H9 (cell line): ENCODE data around the gene RAP1B. TPM values are rescaled to one million over a fixed set of nuclear protein-coding genes. Genes with fewer than 3 reads are reported as not detected.

Experiments
- DNase-seq: peaks from one replicate; pipeline ENCODE4 v3.0.0-alpha.2; 2017
- H2AFZ ChIP-seq: one replicate; pipeline ENCODE4 v1.6.1; 2013; ENCODE audit warnings: mild to moderate bottlenecking, low read length, control low read depth, moderate library complexity
- H2AK5ac ChIP-seq: 2 replicates; pipeline ENCODE4 v1.6.1; 2013; ENCODE audit warnings: low read length, control low read depth, mixed read lengths; ENCODE audit not compliant: insufficient read length
- H2BK120ac ChIP-seq: one replicate; pipeline ENCODE4 v1.6.1; 2013; ENCODE audit warnings: low read depth, mild to moderate bottlenecking, low read length, control low read depth, inconsistent platforms; ENCODE audit not compliant: poor library complexity, severe bottlenecking
- H2BK12ac ChIP-seq: 2 replicates; pipeline ENCODE4 v1.6.1; 2013; ENCODE audit warnings: low read length, control low read depth, mixed read lengths, low read depth; ENCODE audit not compliant: insufficient read length
- H2BK15ac ChIP-seq: 2 replicates; pipeline ENCODE4 v1.6.1; 2013; ENCODE audit warnings: low read depth, low read length, control low read depth
- H2BK20ac ChIP-seq: one replicate; pipeline ENCODE4 v1.6.1; 2013; ENCODE audit warnings: low read depth, mild to moderate bottlenecking, low read length, control low read depth, inconsistent platforms; ENCODE audit not compliant: poor library complexity, severe bottlenecking
- H2BK5ac ChIP-seq: 2 replicates; pipeline ENCODE4 v1.6.1; 2013; ENCODE audit warnings: low read length, control low read depth, mixed read lengths; ENCODE audit not compliant: insufficient read length
- H3K14ac ChIP-seq: 2 replicates; pipeline ENCODE4 v1.6.1; 2013; ENCODE audit warnings: low read length, control low read depth; ENCODE audit not compliant: insufficient read depth
- H3K18ac ChIP-seq: 2 replicates; pipeline ENCODE4 v1.6.1; 2013; ENCODE audit warnings: low read depth, mild to moderate bottlenecking, mixed read lengths, low read length, control low read depth; ENCODE audit not compliant: insufficient read length
- H3K23ac ChIP-seq: 2 replicates; pipeline ENCODE4 v1.6.1; 2013; ENCODE audit warnings: low read length, control low read depth, mixed read lengths, low read depth; ENCODE audit not compliant: insufficient read length
- H3K23me2 ChIP-seq: 2 replicates; pipeline ENCODE4 v1.6.1; 2013; ENCODE audit warnings: low read depth, mild to moderate bottlenecking, mixed read lengths, low read length, control low read depth; ENCODE audit not compliant: insufficient read length, poor library complexity, severe bottlenecking
- H3K27ac ChIP-seq: 2 replicates; pipeline ENCODE4 v1.5.1; 2013; ENCODE audit warnings: low read length, control low read depth, mixed read lengths, low read depth; ENCODE audit not compliant: insufficient read length
- H3K27me3 ChIP-seq: 2 replicates; pipeline ENCODE4 v1.6.1; 2013; ENCODE audit warnings: low read length, control low read depth, inconsistent platforms; ENCODE audit not compliant: insufficient read depth
- H3K4ac ChIP-seq: 2 replicates; pipeline ENCODE4 v1.6.1; 2013; ENCODE audit warnings: low read depth, mild to moderate bottlenecking, control low read depth, inconsistent platforms, low read length, moderate library complexity
- H3K4me1 ChIP-seq: 2 replicates; pipeline ENCODE4 v1.6.1; 2013; ENCODE audit warnings: low read length, control low read depth, inconsistent platforms; ENCODE audit not compliant: insufficient read depth
- H3K4me2 ChIP-seq: 2 replicates; pipeline ENCODE4 v1.6.1; 2013; ENCODE audit warnings: low read length, control low read depth, mixed read lengths; ENCODE audit not compliant: insufficient read length, insufficient read depth
- H3K56ac ChIP-seq: 2 replicates; pipeline ENCODE4 v1.6.1; 2013; ENCODE audit warnings: low read depth, mild to moderate bottlenecking, mixed read lengths, low read length, control low read depth; ENCODE audit not compliant: insufficient read length
- H3K79me1 ChIP-seq: 2 replicates; pipeline ENCODE4 v1.6.1; 2013; ENCODE audit warnings: low read depth, mild to moderate bottlenecking, moderate library complexity, low read length, control low read depth, inconsistent platforms; ENCODE audit not compliant: insufficient read depth, poor library complexity, severe bottlenecking
- H3K79me2 ChIP-seq: 2 replicates; pipeline ENCODE4 v1.6.1; 2013; ENCODE audit warnings: low read length, control low read depth, inconsistent platforms; ENCODE audit not compliant: insufficient read depth
- H3K9ac ChIP-seq: 2 replicates; pipeline ENCODE4 v1.6.1; 2013; ENCODE audit warnings: low read length, control low read depth, mixed read lengths; ENCODE audit not compliant: insufficient read length; ENCODE audit errors: extremely low read depth
- H3K9me3 ChIP-seq: one replicate; pipeline ENCODE4 v1.6.1; 2013; ENCODE audit warnings: low read depth, low read length, inconsistent platforms; ENCODE audit not compliant: control insufficient read depth
- H3T11ph ChIP-seq: one replicate; pipeline ENCODE4 v1.6.1; 2013; ENCODE audit warnings: mild to moderate bottlenecking, low read length, control low read depth, inconsistent platforms
- H4K20me1 ChIP-seq: one replicate; pipeline ENCODE4 v1.6.1; 2013; ENCODE audit not compliant: control insufficient read depth, insufficient read length, insufficient read depth
- H4K5ac ChIP-seq: 2 replicates; pipeline ENCODE4 v1.6.1; 2013; ENCODE audit warnings: low read depth, mild to moderate bottlenecking, mixed read lengths, low read length, control low read depth; ENCODE audit not compliant: insufficient read length
- H4K8ac ChIP-seq: replicated peaks from 2 replicates; pipeline ENCODE4 v1.6.1; 2013; ENCODE audit warnings: low read length, control low read depth, mixed read lengths, low read depth; ENCODE audit not compliant: insufficient read length
- H4K91ac ChIP-seq: 2 replicates; pipeline ENCODE4 v1.6.1; 2013; ENCODE audit warnings: low read depth, mild to moderate bottlenecking, moderate library complexity, mixed read lengths, low read length, control low read depth; ENCODE audit not compliant: insufficient read length
- H3K27ac Mint-ChIP-seq, 3 experiments: 2 replicates in 2 of 3; 3 replicates in 1 of 3; pipeline ENCODE4 v1.8.0; 2020 to 2021; ENCODE audit warnings: mixed read lengths in 3 of 3, mild to moderate bottlenecking in 1 of 3, moderate library complexity in 1 of 3
- H3K27me3 Mint-ChIP-seq: 2 replicates; pipeline ENCODE4 v1.8.0; 2021; ENCODE audit warnings: low read depth, mild to moderate bottlenecking, moderate library complexity, mixed read lengths
- H3K36me3 Mint-ChIP-seq, 3 experiments: 2 replicates in 2 of 3; 3 replicates in 1 of 3; pipeline ENCODE4 v1.8.0; 2020 to 2021; ENCODE audit warnings: low read depth in 3 of 3, mixed read lengths in 3 of 3; ENCODE audit not compliant: insufficient read depth in 1 of 3
- H3K4me1 Mint-ChIP-seq, 2 experiments: 2 replicates each; pipeline ENCODE4 v1.8.0; 2020; ENCODE audit warnings: mixed read lengths in 2 of 2
- H3K4me3 Mint-ChIP-seq, 2 experiments: 2 replicates in 1 of 2; 3 replicates in 1 of 2; pipeline ENCODE4 v1.8.0; 2020 to 2021; ENCODE audit warnings: mild to moderate bottlenecking in 2 of 2, mixed read lengths in 2 of 2, moderate library complexity in 1 of 2
- H3K9me3 Mint-ChIP-seq, 2 experiments: 2 replicates in 1 of 2; 3 replicates in 1 of 2; pipeline ENCODE4 v1.8.0; 2020; ENCODE audit warnings: mild to moderate bottlenecking in 2 of 2, mixed read lengths in 2 of 2, moderate library complexity in 1 of 2
- total RNA-seq: library from RNA; stranded (reverse); gene quantifications from 2 replicates; pipeline ENCODE4 v1.2.1, GENCODE V29; 2021
- TF ChIP-seq, protein P1 (sequence below): fragments of 200-600 bp; sonication (generic); conservative IDR thresholded peaks from 3 replicates; pipeline ENCODE4 v1.8.0; 2021; ENCODE audit warnings: antibody characterized with exemption, mild to moderate bottlenecking

RAP1B gene
- total RNA-seq, 1 experiment from 2014 or later = 97.7 TPM

DNA sequence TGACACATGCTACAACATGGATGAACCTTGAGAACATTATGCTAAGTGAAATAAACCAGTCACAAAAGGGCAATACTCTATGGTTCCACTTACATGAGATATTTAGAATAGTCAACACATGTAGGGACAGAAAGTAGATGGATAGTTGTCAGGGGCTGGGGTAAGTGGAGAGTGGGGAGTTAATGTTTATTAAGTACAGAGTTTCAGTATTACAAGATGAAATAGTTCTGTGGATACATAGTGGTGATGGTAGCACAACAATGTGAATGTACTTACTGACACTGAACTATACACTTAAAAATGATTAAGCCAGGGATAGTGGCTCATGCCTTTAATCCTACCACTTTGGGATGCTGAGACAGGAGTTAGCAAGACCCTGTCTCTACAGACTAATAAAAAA lies 84.8 kb downstream of the RAP1B start:
- no peaks in the 10 kb centered on the region for H4K20me1 ChIP-seq
- no peak overlapping the region for H3K4ac ChIP-seq
- H2AK5ac ChIP-seq = no peak overlapping the region
- H3K23ac ChIP-seq = no peak overlapping the region
- H2BK20ac ChIP-seq = no peak overlapping the region
- peaks cover 49 to 75% (median 72%) of the 10 kb centered on the region in 3 experiments for H3K36me3 Mint-ChIP-seq
- no peaks in the 10 kb centered on the region for H3K23me2 ChIP-seq
- no peak overlapping the region for H2BK12ac ChIP-seq
- no peak overlapping the region for H2BK120ac ChIP-seq
- H3K9ac ChIP-seq = no peak overlapping the region
- no peak overlapping the region for H3K27ac ChIP-seq
- H3K4me1 Mint-ChIP-seq = no peaks in the 10 kb centered on the region
- H3K18ac ChIP-seq = no peak overlapping the region
- H3K27ac Mint-ChIP-seq = no peak overlapping the region
- DNase-seq = no peak
- no peak overlapping the region for H3K4me3 Mint-ChIP-seq
- TF ChIP-seq, protein P1, sequence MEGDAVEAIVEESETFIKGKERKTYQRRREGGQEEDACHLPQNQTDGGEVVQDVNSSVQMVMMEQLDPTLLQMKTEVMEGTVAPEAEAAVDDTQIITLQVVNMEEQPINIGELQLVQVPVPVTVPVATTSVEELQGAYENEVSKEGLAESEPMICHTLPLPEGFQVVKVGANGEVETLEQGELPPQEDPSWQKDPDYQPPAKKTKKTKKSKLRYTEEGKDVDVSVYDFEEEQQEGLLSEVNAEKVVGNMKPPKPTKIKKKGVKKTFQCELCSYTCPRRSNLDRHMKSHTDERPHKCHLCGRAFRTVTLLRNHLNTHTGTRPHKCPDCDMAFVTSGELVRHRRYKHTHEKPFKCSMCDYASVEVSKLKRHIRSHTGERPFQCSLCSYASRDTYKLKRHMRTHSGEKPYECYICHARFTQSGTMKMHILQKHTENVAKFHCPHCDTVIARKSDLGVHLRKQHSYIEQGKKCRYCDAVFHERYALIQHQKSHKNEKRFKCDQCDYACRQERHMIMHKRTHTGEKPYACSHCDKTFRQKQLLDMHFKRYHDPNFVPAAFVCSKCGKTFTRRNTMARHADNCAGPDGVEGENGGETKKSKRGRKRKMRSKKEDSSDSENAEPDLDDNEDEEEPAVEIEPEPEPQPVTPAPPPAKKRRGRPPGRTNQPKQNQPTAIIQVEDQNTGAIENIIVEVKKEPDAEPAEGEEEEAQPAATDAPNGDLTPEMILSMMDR = no peak
- no peak overlapping the region for H3K14ac ChIP-seq
- no peaks in the 10 kb centered on the region for H3K79me1 ChIP-seq
- no peak overlapping the region for H2BK5ac ChIP-seq
- no peak overlapping the region for H4K5ac ChIP-seq
- no peak overlapping the region for H4K91ac ChIP-seq
- H3K9me3 ChIP-seq = no peaks in the 10 kb centered on the region
- H3K79me2 ChIP-seq = no peaks in the 10 kb centered on the region
- no peak overlapping the region for H2AFZ ChIP-seq
- H3K4me2 ChIP-seq = no peak overlapping the region
- no peaks in the 10 kb centered on the region for H3K9me3 Mint-ChIP-seq
- H3T11ph ChIP-seq = no peak overlapping the region
- no peak overlapping the region for H2BK15ac ChIP-seq
- H3K27me3 ChIP-seq = no peaks in the 10 kb centered on the region
- no peaks in the 10 kb centered on the region for H3K4me1 ChIP-seq
- H3K56ac ChIP-seq = no peak overlapping the region
- H3K27me3 Mint-ChIP-seq = no peaks in the 10 kb centered on the region
- no peak overlapping the region for H4K8ac ChIP-seq
